ENCODE measurements around the gene SEC23A.

DNA sequence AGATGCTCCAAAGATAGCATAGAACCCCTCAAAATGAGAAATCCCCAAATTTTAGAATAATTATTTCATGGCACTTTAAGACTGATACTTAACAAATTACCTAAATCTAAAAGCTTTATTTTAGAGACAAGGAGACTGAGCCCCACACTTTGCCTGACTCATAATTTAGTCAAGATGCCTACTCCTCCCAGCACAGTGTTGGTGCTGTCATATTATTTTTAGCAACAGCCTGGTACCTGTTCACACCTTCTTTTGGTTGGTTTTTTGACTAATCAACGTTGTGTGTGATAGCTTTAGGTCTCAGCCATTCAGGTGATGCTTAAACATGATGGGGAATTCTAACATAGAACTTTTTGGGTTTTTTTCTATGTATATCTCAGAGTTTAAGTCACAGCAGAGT lies 120.2 kb downstream of the SEC23A start:
- TF ChIP-seq POLR2A (IDR thresholded peaks at IDR 0.05) (no peak), CTCF (IDR thresholded peaks at IDR 0.05) (no peak)

All from adrenal gland (tissue), 5 donors.